CD8-positive, alpha-beta memory T cell (primary cell): ENCODE results near the gene EIF3K. TPM values are rescaled to one million over a fixed set of nuclear protein-coding genes. Genes with fewer than 3 reads are reported as not detected.

Experiments used
- CTCF ChIA-PET: fragments of 350-600 bp; sonication (Branson Sonifier 250); formaldehyde crosslinking; loops from one replicate; lab custom pipeline; 2021; ENCODE audit warnings: antibody characterized with exemption; lab: Charles Lee
- POLR2A ChIA-PET: fragments of 350-600 bp; sonication (Branson Sonifier 250); formaldehyde crosslinking; loops from one replicate; lab custom pipeline; 2021; ENCODE audit warnings: antibody characterized with exemption; lab: Charles Lee
- DNase-seq, 5 donors: peaks; one replicate each; pipeline versions ENCODE4 v3.0.0 to v3.0.0-alpha.2; 2020 to 2022; ENCODE audit warnings: mixed read lengths in 1 of 5
- H3K27ac ChIP-seq: one replicate; pipeline ENCODE4 v1.7.0; 2013; ENCODE audit warnings: low read depth, mild to moderate bottlenecking, low read length, moderate library complexity
- H3K27me3 ChIP-seq: 2 replicates; pipeline ENCODE4 v1.7.0; 2013; ENCODE audit warnings: low read length, mild to moderate bottlenecking; ENCODE audit not compliant: insufficient read depth, poor library complexity, severe bottlenecking
- H3K36me3 ChIP-seq: 2 replicates; pipeline ENCODE4 v1.7.0; 2013; ENCODE audit warnings: mild to moderate bottlenecking, low read length, moderate library complexity; ENCODE audit not compliant: insufficient read depth
- H3K4me1 ChIP-seq: 2 replicates; pipeline ENCODE4 v1.7.0; 2013; ENCODE audit warnings: mild to moderate bottlenecking, low read length, moderate library complexity; ENCODE audit not compliant: insufficient read depth
- H3K4me3 ChIP-seq: 2 replicates; pipeline ENCODE4 v1.7.0; 2013; ENCODE audit warnings: mild to moderate bottlenecking, low read length
- H3K9me3 ChIP-seq: 2 replicates; pipeline ENCODE4 v1.7.0; 2013; ENCODE audit warnings: mild to moderate bottlenecking, low read length
- H3K27ac Mint-ChIP-seq, 8 donors: one replicate each; pipeline ENCODE4 v1.8.0; 2020 to 2021; ENCODE audit warnings: mixed read lengths in 8 of 8, mild to moderate bottlenecking in 6 of 8, inconsistent platforms in 3 of 8, moderate library complexity in 3 of 8
- H3K27me3 Mint-ChIP-seq, 2 donors: one replicate each; pipeline ENCODE4 v1.8.0; 2020 to 2021; ENCODE audit warnings: mixed read lengths in 2 of 2, mild to moderate bottlenecking in 1 of 2, moderate library complexity in 1 of 2
- H3K36me3 Mint-ChIP-seq, 3 donors: one replicate each; pipeline ENCODE4 v1.8.0; 2020 to 2021; ENCODE audit warnings: mixed read lengths in 3 of 3, inconsistent platforms in 1 of 3, mild to moderate bottlenecking in 1 of 3
- H3K4me1 Mint-ChIP-seq, 3 donors: one replicate each; pipeline ENCODE4 v1.8.0; 2020 to 2021; ENCODE audit warnings: mixed read lengths in 3 of 3, inconsistent platforms in 1 of 3, mild to moderate bottlenecking in 1 of 3
- H3K4me3 Mint-ChIP-seq, 7 donors: one replicate each; pipeline ENCODE4 v1.8.0; 2020 to 2021; ENCODE audit warnings: mixed read lengths in 7 of 7, mild to moderate bottlenecking in 6 of 7, moderate library complexity in 4 of 7, inconsistent platforms in 2 of 7
- H3K9me3 Mint-ChIP-seq, 5 donors: one replicate each; pipeline ENCODE4 v1.8.0; 2020 to 2022; ENCODE audit warnings: mixed read lengths in 5 of 5, mild to moderate bottlenecking in 3 of 5, moderate library complexity in 2 of 5, inconsistent platforms in 1 of 5
- polyA plus RNA-seq: library from polyadenylated mRNA; unstranded; fragments of 300-500 nt; fragmentation: Illumina TruSeq; gene quantifications from one replicate; pipeline ENCODE4 v1.2.3, GENCODE V29; 2021
- total RNA-seq, 2 experiments: library from RNA; stranded (reverse); gene quantifications; one replicate each; pipeline ENCODE4 v1.2.3, GENCODE V29; 2021

Gene EIF3K
- total and polyA plus RNA-seq, 3 experiments from 2014 or later: 275 to 401 (median 282) TPM

DNA sequence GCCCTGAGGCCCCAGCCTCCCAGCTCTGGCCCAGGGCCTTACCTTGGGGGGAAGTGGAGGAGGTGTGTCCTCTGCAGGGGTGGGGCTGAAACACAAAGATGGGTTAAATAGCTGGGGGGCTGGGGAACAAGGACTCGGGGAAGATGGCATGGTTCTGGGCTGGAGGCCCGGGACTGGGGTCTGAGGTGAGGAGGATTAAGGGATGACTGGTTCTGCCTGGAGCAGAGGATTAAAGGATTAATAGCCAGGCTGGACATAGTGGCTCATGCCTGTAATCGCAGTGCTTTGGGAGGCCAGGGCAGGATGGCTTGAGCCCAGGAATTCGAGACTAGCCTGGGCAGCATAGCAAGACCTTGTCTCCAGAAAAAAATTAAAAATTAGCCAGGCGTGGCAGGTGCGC, 12.9 kb upstream of the EIF3K start:
- H3K36me3 Mint-ChIP-seq: peaks cover 4 to 68% (median 7%) of the 10 kb centered on the region in 3 donors
- peaks cover 32% of the 10 kb centered on the region for H3K36me3 ChIP-seq

GRCh38 chr19:38614289-38614688, 4.7 kb upstream of the EIF3K start:
- ChIA-PET CTCF (interaction anchor here (0.9 to 2.6 kb wide), 3 partner anchors 20 to 99 kb away, joined by 3 to 7 read pairs (median 4); no protein-coding TSS in a partner anchor), POLR2A (no interaction called here)
- Mint-ChIP-seq H3K27ac (peak overlapping the region in 2 of 8 donors; percentile 36 to 47), H3K27me3 (no peaks in the 10 kb centered on the region), H3K4me1 (peaks cover 45 to 71% (median 64%) of the 10 kb centered on the region in 3 donors), H3K4me3 (no peak overlapping the region), H3K9me3 (no peaks in the 10 kb centered on the region), H3K36me3 (peaks cover 13 to 74% (median 13%) of the 10 kb centered on the region in 3 donors)
- H3K9me3 ChIP-seq: no peaks in the 10 kb centered on the region
- peaks cover 25% of the 10 kb centered on the region for H3K36me3 ChIP-seq
- no peak for DNase-seq
- no peaks in the 10 kb centered on the region for H3K27me3 ChIP-seq
- peaks cover 36% of the 10 kb centered on the region for H3K4me1 ChIP-seq
- H3K4me3 ChIP-seq: no peak overlapping the region
- H3K27ac ChIP-seq: no peak overlapping the region

More for the DNA sequence above, 12.9 kb upstream of the EIF3K start:
- Histone ChIP-seq H3K27ac (no peak overlapping the region), H3K27me3 (no peaks in the 10 kb centered on the region), H3K4me1 (no peaks in the 10 kb centered on the region), H3K4me3 (no peak overlapping the region), H3K9me3 (no peaks in the 10 kb centered on the region)
- Mint-ChIP-seq H3K27ac (peak overlapping the region in 2 of 8 donors; percentile 11 to 42), H3K4me1 (peaks cover 5 to 16% (median 8%) of the 10 kb centered on the region in 3 donors), H3K9me3 (no peaks in the 10 kb centered on the region), H3K27me3 (no peaks in the 10 kb centered on the region), H3K4me3 (no peak overlapping the region)
- no peak for DNase-seq
- ChIA-PET POLR2A (no interaction called here), CTCF (interaction anchor here (0.7 to 2.1 kb wide), 2 partner anchors 61 to 369 kb away, joined by 3 to 4 read pairs; no protein-coding TSS in a partner anchor)

- Histone ChIP-seq H3K9me3 (no peaks in the 10 kb centered on the region), H3K4me3 (no peak overlapping the region), H3K36me3 (peaks cover 17% of the 10 kb centered on the region), H3K4me1 (peaks cover 44% of the 10 kb centered on the region), H3K27ac (no peak overlapping the region), H3K27me3 (no peaks in the 10 kb centered on the region)
- no peak for DNase-seq
- ChIA-PET CTCF (interaction anchor here (1.7 to 2.6 kb wide), 2 partner anchors 19 to 34 kb away, joined by 4 to 7 read pairs; no protein-coding TSS in a partner anchor), POLR2A (no interaction called here)
- H3K9me3 Mint-ChIP-seq: no peaks in the 10 kb centered on the region
- H3K27me3 Mint-ChIP-seq: no peaks in the 10 kb centered on the region
- peaks cover 53 to 76% (median 72%) of the 10 kb centered on the region in 3 donors for H3K4me1 Mint-ChIP-seq
- peak overlapping the region; percentile 60 to 100 (median 82) for H3K4me3 Mint-ChIP-seq
- peak overlapping the region in 7 of 8 donors; percentile 27 to 94 (median 77) for H3K27ac Mint-ChIP-seq
- peaks cover 13 to 74% (median 13%) of the 10 kb centered on the region in 3 donors for H3K36me3 Mint-ChIP-seq
Measured at GRCh38 chr19:38615007-38615581, 3.9 kb upstream of the EIF3K start.

- Histone ChIP-seq H3K4me1 (peaks cover 49% of the 10 kb centered on the region), H3K27ac (peak overlapping the region; percentile 36), H3K36me3 (peaks cover 15% of the 10 kb centered on the region), H3K4me3 (peak overlapping the region; percentile 40), H3K27me3 (no peaks in the 10 kb centered on the region), H3K9me3 (no peaks in the 10 kb centered on the region)
- POLR2A ChIA-PET: no interaction called here
- Mint-ChIP-seq H3K4me1 (peaks cover 51 to 74% (median 70%) of the 10 kb centered on the region in 3 donors), H3K27ac (peak overlapping the region; percentile 92 to 100 (median 99)), H3K36me3 (peaks cover 9 to 69% (median 11%) of the 10 kb centered on the region in 3 donors), H3K9me3 (no peaks in the 10 kb centered on the region), H3K27me3 (no peaks in the 10 kb centered on the region), H3K4me3 (peak overlapping the region; percentile 96 to 100 (median 99))
- CTCF ChIA-PET: interaction anchor here (0.7 to 3.0 kb wide), 5 partner anchors 9 to 64 kb away, joined by 3 to 13 read pairs (median 4); no protein-coding TSS in a partner anchor
- DNase-seq: no peak
Measured at GRCh38 chr19:38616265-38616664, 2.7 kb upstream of the EIF3K start.

DNA sequence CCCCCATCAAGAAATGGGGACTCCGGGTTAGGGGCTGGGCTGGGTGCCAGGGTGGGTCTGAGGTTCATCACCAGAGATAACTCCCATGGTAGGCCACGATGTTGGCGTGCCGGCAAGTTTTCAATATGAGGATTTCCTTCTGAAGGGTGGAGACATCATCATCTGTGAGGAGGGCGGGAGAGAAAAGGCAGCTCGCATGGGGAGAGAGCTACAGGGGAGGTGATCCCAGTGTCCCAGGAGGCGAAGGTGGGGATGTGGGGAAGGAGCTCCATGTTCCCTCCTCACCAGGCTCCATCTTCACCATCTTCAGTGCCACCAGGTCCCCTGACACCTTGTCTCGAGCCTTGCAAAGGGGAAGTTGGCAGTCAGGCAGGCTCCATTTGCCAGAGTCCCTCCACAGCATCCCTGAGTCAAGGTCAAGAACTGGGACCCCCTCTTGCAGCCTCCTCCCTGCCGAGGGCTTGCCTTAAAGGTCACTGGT, 1.7 kb upstream of the EIF3K start:
- Histone ChIP-seq H3K4me1 (peaks cover 49% of the 10 kb centered on the region), H3K27ac (peak overlapping the region; percentile 40), H3K4me3 (peak overlapping the region; percentile 75), H3K36me3 (peaks cover 22% of the 10 kb centered on the region), H3K27me3 (no peaks in the 10 kb centered on the region), H3K9me3 (no peaks in the 10 kb centered on the region)
- Mint-ChIP-seq H3K9me3 (no peaks in the 10 kb centered on the region), H3K27me3 (no peaks in the 10 kb centered on the region), H3K36me3 (peaks cover 8 to 73% (median 14%) of the 10 kb centered on the region in 3 donors), H3K27ac (peak overlapping the region; percentile 92 to 100 (median 99)), H3K4me1 (peaks cover 52 to 77% (median 75%) of the 10 kb centered on the region in 3 donors), H3K4me3 (peak overlapping the region; percentile 96 to 100 (median 99))
- CTCF ChIA-PET: interaction anchor here (1.1 to 5.7 kb wide), 9 partner anchors 10 to 214 kb away, joined by 3 to 43 read pairs (median 6); partner anchors contain the start of gene FAM98C
- DNase-seq: peak in 2 of 5 donors; percentile 4 to 15
- POLR2A ChIA-PET: interaction anchor here (1.1 kb wide), 1 partner anchor 60 kb away, joined by 3 read pairs; no protein-coding TSS in a partner anchor

DNA sequence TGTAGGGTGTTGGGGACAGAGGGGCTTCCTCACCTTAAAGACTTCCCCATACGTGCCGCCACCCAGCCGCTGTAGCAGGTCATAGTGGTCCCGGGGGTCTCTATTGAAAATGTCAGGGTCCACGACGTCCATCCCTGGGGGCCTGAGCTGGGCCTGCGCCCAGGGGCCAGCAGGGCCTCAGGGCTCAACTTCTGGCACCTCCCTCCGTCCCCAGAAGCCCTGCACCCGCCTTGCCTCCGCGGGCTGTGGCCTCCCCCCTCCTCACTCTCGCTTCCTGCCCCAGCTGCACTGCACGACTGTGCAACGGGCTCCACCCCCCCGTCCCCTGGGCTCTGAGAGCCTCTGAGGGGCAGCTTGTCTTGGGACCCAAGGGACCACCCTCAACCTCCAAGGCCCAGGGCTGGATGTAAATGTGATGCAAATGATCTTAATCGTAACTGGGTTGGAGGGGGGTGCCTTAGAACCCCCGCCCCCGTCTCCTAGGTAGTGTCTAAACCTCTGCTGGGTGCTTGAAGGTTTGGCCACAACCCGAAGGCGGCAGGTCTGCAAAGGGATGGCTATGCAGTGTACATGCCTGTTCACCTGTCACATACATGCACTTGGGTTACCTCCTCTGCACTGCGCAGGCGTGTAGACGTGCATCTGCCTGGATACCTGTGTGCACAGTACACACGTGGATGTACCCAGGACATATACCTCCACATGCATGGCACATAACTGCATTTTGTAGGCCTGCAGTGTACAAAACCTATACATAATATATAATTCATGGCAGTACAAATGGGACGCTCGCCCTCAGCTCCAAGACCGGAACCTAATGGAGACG, 1.0 kb upstream of the EIF3K start, which contains the start of gene MAP4K1:
TSS of gene MAP4K1 (minus strand) at position 190 of the 826 bp plus-strand sequence. CDS start at position 132, 58 bp downstream.
- CTCF ChIA-PET: interaction anchor here (1.0 to 5.7 kb wide), 16 partner anchors 9 to 251 kb away, joined by 3 to 43 read pairs (median 4); partner anchors contain the start of gene FAM98C
- peak within 1 kb of the TSS; percentile 92 to 100 (median 99) for H3K27ac Mint-ChIP-seq
- H3K4me3 Mint-ChIP-seq: peak within 1 kb of the TSS; percentile 96 to 100 (median 99)
- POLR2A ChIA-PET: interaction anchor here (0.5 to 1.7 kb wide), 8 partner anchors 57 to 260 kb away, joined by 3 to 10 read pairs (median 4); partner anchors contain the start of genes FAM98C, PSMD8 and RINL
- Histone ChIP-seq H3K27me3 (no peaks in the 10 kb centered on the region), H3K27ac (peak within 1 kb of the TSS; percentile 85), H3K9me3 (no peaks in the 10 kb centered on the region), H3K4me3 (peak within 1 kb of the TSS; percentile 75), H3K4me1 (peaks cover 49% of the 10 kb centered on the region), H3K36me3 (peaks cover 16% of the 10 kb centered on the region)
- no peaks in the 10 kb centered on the region for H3K27me3 Mint-ChIP-seq
- no peaks in the 10 kb centered on the region for H3K9me3 Mint-ChIP-seq
- H3K4me1 Mint-ChIP-seq: peaks cover 51 to 71% (median 69%) of the 10 kb centered on the region in 3 donors
- peak; percentile 51 to 80 (median 57) for DNase-seq
- peaks cover 3 to 73% (median 11%) of the 10 kb centered on the region in 3 donors for H3K36me3 Mint-ChIP-seq
